Renal cortex interstitium (tissue), 11 donors: ENCODE data around the gene TBC1D16. TPM values are rescaled to one million over a fixed set of nuclear protein-coding genes. Genes with fewer than 3 reads are reported as not detected.
"Not testable (repeated sequence)": the region's sequence is repeated elsewhere in the genome, so short reads cannot be mapped to it uniquely, and the experiment has no call there.

Experiments
- DNase-seq, 11 donors: peaks; one replicate each; pipeline ENCODE4 v3.0.0-alpha.2; 2013; ENCODE audit warnings: low read depth in 9 of 11, low spot score in 4 of 11; ENCODE audit errors: extremely low read depth in 1 of 11
- polyA plus RNA-seq, 3 donors: library from polyadenylated mRNA; unstranded; fragments of 120-200 nt; gene quantifications; one replicate each; pipeline ENCODE4 v1.2.1, GENCODE V29; 2013; ENCODE audit not compliant: insufficient read length in 3 of 3

TBC1D16 gene
- polyA plus RNA-seq, 3 donors, result 33.9 to 40.3 (median 40.0) TPM

- DNase-seq, result no peak
Observed at GRCh38 chr17:79994602-79995001, 41.1 kb downstream of the TBC1D16 start.

DNA sequence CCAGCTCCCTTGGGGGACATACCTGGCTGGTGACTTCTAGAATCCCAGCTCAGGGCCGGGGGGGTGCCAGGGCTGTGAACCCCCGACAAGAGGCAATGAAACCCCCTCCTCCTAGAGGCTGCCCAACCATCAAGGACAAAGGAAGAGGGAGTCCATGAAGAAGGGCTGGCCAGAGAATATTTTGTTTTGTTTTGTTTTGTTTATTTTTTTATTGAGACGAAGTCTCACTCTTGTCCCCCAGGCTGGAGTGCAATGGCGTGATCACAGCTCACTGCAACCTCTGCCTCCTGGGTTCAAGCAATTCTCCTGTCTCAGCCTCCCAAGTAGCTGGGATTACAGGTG is 41.5 kb downstream of the TBC1D16 start:
- not testable (repeated sequence) for DNase-seq

DNA sequence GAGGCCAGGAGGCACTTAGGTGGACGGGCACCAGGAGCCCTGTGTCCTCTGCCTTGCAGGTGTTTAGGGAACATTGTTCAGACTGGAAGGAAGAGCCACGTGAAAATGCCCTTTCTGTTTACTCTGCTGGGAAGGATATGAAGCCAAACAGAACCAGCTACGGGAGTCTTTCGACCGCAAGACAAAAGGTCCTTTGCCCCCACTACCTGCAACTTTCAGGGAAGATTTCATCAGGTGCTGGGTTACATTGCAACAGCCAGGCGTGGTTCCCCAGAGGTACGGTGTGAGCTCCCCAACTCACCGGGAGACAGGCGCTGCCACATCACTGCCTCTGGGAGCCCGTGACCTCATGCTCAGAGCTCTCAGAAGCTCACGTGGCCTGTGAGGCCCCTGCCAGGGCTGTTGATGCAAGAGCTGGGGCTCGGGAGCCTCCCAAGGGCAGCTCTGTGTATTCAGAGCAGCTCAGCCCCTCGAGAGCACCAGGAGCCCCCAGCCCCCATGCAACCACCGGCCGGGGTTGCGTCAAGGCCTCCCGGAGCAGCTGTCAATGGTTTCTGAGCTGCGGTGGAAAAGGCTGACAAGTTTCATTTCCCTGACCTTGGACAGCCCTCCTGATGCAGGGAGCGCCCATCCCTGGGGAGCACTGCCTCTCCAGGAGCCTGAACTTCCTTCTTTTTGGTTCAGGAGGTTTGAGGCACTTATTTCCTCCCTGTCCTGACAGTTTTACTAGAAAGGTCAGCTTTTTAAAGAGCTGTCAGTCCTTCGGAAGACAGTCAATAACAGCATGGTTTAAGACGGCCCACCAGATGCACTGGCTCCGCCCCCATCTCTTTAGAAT is 42.1 kb downstream of the TBC1D16 start:
- DNase-seq, result peak in 1 of 11 donors; percentile 47

DNA sequence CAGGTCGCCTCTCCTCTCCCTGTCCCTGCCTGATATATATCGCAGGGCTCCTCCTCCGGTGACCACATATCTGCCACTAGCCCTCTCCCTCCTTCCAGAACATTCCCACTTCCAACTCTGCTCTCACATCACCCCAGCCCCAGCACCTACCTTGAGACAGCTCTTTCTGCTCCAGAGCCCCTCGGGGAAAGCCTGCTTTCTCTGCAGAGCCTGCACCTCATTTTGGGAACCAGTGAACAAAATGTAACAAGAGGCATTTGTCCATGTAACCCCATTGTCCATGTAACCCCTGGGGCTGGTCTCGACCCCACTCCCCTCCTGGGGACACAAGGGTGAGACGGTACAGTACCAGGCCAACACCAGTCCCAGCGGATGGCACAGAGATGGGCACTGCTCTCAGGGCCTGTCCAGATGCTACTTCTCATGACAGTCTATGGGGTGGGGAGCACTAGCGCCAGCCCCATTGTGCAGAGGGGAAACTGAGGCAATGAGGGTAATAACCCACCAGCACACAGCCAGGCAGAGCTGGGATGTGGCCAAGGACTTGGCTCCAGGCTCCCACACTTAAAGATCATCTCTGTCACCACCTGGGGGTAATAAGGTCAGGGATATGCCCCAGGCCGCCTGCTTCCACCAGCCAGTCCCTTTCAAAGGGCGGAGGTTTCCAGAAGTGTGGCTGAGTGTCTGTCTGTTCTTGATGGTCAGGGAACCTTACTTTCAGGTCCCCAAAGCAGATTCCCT is 42.9 kb downstream of the TBC1D16 start:
- DNase-seq, result no peak

DNA sequence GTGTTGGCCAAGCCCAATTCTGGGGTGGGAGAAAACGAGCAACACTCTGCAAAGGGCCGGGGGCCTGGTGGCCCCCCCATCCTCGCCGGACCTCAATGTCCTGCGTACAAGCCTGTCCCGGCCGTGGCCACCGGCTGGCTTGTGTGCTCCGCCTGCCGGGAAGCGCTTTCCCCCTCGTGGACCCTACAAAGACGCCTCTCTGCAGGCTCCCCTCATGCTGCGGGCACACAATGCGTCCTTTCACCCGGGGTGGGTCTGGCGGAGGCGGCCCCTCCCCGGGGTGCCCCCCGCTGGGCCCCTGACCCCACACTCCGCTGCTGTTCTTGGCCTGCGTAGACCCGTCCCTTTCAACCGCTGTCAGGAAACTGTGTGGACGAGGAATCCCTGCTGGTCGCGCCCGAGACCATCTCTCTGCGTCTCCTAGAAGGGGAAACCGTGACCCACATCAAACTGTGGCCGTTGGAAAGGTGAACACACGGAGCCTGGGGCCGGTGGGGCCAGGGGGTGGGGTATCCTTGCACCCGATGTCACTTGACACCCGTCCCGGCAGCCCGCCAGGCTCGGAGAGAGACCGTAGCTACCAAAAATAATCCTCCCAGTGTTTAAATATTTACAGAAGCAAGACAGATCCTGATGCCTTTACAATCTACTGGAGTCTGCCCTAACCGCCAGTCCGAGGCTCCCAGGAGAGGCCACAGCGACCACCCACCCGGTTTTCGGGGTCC is 43.6 kb downstream of the TBC1D16 start:
- DNase-seq, result no peak

DNA sequence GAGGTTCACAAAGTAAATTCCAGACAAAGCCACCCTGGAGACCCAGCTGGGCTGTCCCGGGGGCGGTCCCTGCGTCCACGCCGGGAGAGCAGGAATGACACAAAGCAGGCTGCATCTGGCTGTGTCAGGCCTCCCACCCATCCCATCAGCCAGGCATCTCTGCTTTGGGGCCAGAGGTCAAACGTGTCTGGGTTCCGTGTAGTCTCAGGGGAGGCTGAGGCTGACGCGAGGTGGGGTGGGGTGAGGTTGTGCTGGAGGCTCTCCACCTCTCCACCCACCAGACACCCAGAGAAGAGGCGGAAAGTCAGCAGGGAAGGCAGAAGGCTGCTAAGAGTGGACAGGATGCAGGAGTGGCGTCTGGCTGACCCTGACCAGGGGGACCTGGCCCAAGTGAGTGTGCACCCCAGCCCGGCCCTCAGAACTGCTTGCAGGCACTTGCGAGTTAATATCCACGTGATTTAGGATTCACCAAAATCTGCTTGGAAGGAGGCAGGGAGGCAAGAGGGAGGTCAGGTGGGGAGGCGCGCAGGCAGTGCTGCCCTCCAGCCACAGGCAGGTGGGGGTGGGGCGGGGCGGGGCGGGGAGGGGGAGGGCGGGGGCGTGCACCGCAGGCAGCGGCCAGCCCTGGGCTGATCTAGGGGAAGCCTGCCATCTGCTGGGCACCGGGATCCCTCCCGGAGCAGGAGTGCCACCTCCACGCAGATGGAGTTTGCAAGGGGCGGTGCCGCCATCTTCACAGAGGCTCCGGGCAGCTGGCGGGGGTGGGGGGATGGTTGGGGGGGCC is 44.3 kb downstream of the TBC1D16 start:
- DNase-seq, result peak in 1 of 11 donors; percentile 68

DNA sequence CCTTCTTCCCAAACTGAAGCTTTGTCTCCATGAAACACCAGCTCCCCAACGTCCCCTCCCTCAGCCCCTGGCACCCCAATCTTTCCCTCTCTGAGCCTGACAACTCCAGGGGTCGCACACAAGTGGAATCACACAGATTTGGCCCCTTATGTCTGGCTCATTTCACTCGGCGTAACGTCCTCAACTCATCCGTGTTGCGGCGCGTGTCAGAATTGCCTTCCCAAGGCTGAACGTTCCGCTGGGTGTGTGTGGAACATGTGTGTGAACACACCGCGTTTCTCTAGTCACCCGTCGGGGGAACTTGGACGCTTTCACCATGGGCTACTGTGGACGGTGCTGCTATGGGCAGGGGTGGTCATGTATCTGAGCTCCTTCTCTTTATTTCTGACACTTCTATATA is 45.0 kb downstream of the TBC1D16 start:
- no peak for DNase-seq

DNA sequence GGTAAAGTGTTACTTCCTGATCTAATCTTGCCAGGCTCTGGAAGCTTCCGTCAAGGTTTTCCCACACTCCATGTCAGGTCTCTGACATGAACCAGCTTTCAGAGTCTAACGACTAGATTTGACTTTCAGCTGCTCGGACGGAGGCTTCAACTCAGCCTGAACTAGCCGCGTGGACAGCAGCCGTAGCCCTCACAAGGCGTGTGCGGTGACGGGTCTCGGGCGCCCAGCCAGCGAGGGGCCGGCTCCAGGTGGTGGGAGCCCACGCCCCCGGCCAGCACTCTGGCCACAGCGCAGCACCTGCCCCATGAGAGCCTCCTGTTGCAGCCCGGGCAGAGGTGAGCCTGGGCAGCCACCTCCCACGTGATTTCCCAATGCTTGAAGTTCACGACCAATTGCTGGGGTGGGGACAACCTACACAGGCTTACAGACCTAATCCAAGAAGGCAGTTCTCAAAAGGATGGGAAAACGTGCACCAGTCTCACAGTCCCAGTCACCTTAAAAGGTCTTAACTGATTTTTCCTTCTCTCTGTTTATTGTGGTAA is 45.5 kb downstream of the TBC1D16 start:
- DNase-seq, result no peak

GRCh38 chr17:79989106-79989835 is 46.4 kb downstream of the TBC1D16 start:
- DNase-seq, result no peak

DNA sequence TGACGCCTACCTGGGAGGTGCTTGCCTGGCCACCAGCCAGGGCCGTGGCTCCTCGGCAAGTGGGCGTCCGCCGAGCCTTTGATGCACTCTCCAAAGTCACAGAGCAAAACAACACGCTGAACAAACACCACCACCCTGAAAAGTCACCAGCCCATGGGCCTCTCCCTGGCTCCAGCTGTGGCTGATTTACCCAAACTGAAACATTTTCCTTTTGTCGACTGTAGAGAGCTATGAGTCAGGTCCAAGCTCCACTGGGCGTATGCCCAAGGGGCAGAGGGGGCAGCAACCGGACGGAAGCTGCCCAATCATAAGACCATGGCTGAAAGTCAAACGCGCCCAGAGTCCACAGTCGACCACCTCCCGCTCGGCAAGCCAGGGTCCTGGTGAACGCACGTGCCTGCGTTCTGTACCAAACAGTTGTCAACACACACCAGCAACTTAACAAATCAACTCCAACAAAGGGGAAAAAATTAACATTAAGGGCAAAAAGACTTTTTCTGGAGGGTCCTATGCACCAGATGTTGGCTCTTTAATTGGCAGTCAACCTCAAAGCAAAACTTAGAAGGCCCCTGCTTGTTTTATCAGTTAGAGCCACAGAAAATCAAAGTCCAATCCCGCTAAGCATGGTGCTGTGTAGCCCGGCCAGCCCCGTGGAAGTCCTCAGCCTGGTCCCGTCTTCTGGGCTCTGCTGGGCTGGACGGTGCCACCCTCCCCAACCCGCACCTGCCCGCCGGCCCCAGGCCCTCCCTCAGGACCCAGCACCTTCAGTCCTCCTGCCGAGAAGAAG is 47.3 kb downstream of the TBC1D16 start:
- DNase-seq, result no peak

- DNase-seq, result no peak
Observed at GRCh38 chr17:79987935-79988184, 47.8 kb downstream of the TBC1D16 start.

- no peak for DNase-seq
Observed at GRCh38 chr17:79987187-79987934, 48.3 kb downstream of the TBC1D16 start.

GRCh38 chr17:79986411-79987186 is 49.1 kb downstream of the TBC1D16 start:
- DNase-seq, result peak in 1 of 11 donors; percentile 61

GRCh38 chr17:79985943-79986391 is 49.7 kb downstream of the TBC1D16 start:
- DNase-seq, result no peak

DNA sequence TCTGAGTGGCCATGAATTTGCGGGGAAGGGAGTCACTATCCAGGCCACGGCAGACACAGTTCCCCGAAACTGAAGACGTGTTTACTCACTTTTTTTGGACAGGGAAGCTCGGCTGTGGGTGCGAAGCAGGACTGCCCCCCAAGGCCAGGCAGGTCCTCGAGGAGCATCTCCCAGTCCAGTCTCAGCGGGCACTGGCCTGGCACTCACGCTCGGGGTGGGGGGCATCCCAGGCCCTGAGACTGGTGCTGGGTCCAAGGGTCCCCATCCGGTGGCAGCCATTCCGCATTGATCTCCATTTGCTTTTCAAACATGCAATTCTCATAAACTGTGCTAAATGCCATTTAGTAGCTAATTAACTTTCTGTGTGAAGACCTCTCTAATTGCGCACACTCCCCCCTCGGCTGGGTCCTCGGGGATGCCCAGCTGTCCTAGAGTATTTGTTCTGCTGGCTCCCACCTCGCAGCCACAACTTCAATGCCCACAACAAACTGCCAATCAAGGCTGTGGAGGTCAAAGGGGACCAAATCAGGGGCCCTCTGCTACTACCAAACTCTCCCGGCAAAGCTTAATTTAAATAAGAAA is 50.2 kb downstream of the TBC1D16 start:
- no peak for DNase-seq

- DNase-seq, result no peak
Observed at GRCh38 chr17:79984877-79985276, 50.8 kb downstream of the TBC1D16 start.
